ENCODE measurements around the gene CDK5. TPM values are rescaled to one million over a fixed set of nuclear protein-coding genes. Genes with fewer than 3 reads are reported as not detected.

The CDK5 gene
- total and polyA plus RNA-seq, 9 of the 15 experiments (the other 6 are each of a cell fraction or from before 2014, with no cell fraction given), result 3.2 to 38.0 (median 27.5) TPM

DNA sequence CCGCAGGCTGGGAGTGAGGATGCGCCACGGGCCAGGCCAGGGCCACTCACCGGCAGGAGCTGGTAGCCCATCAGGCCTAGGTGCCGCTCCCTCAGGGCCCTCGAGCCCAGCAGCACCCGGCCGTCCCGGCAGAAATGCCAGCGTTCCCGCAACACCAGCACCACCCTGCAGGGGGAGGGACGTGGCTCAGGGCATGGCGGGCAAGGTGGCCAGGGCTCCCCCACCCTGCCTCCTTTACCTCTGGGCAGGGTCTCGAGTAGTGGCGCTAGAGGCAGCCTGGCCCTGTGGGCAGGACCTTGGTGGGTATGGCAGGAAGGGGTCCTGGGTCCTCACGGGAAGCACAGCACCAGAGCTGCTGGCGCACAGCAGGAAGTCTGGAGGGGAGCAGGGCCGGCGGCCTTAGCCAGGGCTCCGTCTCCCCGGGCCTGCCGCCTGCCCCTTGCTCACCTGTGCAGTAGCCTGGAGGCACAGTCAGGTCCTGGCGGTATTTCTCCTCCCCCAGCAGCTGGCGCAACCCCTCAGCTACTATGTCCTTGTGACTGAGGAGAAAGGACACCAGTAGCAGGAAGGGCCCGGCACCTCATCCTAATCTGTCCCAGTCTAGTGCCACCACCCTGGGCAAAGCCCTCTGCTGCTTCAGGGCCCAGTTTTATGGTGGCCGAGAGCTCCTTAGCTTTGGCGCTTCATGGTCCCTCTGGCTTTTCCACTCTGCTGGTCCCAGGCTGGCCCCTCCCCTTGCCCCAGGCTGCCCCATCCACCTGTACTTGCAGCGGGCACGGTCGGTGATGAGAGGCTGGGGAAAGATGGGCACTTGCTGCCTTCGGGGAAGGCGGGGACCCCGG is 19.4 kb upstream of the CDK5 start (continued):
- TF ChIP-seq RFX5 (IDR thresholded peaks at IDR 0.05; ENCODE audit: low read depth, low read length) (no peak), CLOCK (CRISPR knock-in tag; IDR thresholded peaks at IDR 0.05; ENCODE audit: borderline replicate concordance) (no peak), GABPB1 (CRISPR knock-in tag; IDR thresholded peaks at IDR 0.05) (peak; percentile 18; the same call in 1 of the 2 replicates), HLTF (IDR thresholded peaks at IDR 0.05) (no peak), E2F3 (CRISPR knock-in tag; IDR thresholded peaks at IDR 0.05) (no peak), KAT7 (CRISPR knock-in tag; IDR thresholded peaks at IDR 0.05; ENCODE audit: borderline replicate concordance) (no peak), FOXK1 (CRISPR knock-in tag; IDR thresholded peaks at IDR 0.05; ENCODE audit: borderline replicate concordance) (no peak), KLF16 (IDR thresholded peaks at IDR 0.05) (no peak), DEAF1 (CRISPR knock-in tag; IDR thresholded peaks at IDR 0.05) (no peak), ZNF274 (IDR thresholded peaks at IDR 0.05; ENCODE audit: borderline replicate concordance, low read depth, low read length) (no peak), TFAM (CRISPR knock-in tag; conservative IDR thresholded peaks at IDR 0.05) (no peak), TSC22D4 (tag; IDR thresholded peaks at IDR 0.05) (no peak), BRD4 (IDR thresholded peaks at IDR 0.05) (no peak), TEAD2 (tag; IDR thresholded peaks at IDR 0.05) (no peak), EHMT2 (IDR thresholded peaks at IDR 0.05) (no peak), CCAR2 (IDR thresholded peaks at IDR 0.05; ENCODE audit: low read depth, low read length) (no peak), MAZ (CRISPR knock-in tag; conservative IDR thresholded peaks at IDR 0.05 in 1 of 2, IDR thresholded peaks at IDR 0.05 in 1 of 2) (peak in 1 of 2 experiments; percentile 42; a peak in 1 of 4 replicates), POLR2AphosphoS2 (IDR thresholded peaks at IDR 0.05; ENCODE audit: low read length) (peak; percentile 75; the same call in 1 of the 2 replicates), PCBP2 (IDR thresholded peaks at IDR 0.05; ENCODE audit: low read depth, low read length, poor library complexity, severe bottlenecking) (no peak), NBN (IDR thresholded peaks at IDR 0.05; ENCODE audit: low read depth) (no peak), ZFP30 (CRISPR knock-in tag; IDR thresholded peaks at IDR 0.05; ENCODE audit: borderline replicate concordance) (no peak), CBFA2T2 (conservative IDR thresholded peaks at IDR 0.05) (no peak), HMG20A (CRISPR knock-in tag; conservative IDR thresholded peaks at IDR 0.05) (no peak), POLR2B (IDR thresholded peaks at IDR 0.05; ENCODE audit: low read depth, partially characterized antibody) (no peak)
- TF ChIP-seq, protein P1, sequence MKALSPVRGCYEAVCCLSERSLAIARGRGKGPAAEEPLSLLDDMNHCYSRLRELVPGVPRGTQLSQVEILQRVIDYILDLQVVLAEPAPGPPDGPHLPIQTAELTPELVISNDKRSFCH (CRISPR knock-in tag; IDR thresholded peaks at IDR 0.05), result no peak
- TF ChIP-seq, protein P1 (tag; IDR thresholded peaks at IDR 0.05), result no peak

All from K562 (cell line).